Measurements from ENCODE around the gene CLPX.
"Not testable (repeated sequence)": the region's sequence is repeated elsewhere in the genome, so short reads cannot be mapped to it uniquely, and the experiment has no call there.

CLPX gene

DNA sequence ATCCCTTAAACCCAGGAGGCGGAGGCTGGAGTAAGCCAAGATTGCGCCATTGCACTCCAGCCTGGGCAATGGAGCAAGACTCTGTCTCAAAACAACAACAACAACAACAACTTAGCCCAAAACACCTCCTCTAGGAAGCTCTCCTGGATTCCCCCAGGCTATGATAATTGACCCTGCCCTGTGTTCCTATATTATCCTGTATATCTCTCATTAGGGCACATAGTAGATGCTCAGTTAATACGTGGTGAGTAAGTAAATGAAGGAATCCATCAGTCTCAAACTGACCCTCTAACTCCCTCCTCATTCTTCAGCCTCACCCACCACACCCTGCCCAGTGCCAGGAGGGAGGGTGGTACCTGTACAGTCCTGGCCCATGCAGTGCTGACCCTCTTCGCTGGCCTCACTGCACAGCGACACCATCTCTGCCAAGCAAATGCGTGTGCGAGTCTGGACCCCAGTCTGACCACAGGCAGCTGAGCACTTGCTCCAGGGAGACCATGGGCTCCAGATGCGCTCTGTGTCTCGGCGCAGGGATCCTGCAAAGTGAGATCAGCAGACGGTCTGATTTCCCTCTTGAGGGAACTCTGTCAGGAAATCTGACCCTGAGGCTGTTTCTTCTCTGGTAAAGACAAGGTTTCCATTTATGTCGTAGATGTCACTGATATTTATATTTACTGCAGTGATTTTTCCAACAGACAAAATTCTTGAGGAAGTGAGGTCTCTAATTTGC lies 20.0 kb upstream of the CLPX start:
- no peak for DNase-seq (ENCODE audit: low read depth)

DNA sequence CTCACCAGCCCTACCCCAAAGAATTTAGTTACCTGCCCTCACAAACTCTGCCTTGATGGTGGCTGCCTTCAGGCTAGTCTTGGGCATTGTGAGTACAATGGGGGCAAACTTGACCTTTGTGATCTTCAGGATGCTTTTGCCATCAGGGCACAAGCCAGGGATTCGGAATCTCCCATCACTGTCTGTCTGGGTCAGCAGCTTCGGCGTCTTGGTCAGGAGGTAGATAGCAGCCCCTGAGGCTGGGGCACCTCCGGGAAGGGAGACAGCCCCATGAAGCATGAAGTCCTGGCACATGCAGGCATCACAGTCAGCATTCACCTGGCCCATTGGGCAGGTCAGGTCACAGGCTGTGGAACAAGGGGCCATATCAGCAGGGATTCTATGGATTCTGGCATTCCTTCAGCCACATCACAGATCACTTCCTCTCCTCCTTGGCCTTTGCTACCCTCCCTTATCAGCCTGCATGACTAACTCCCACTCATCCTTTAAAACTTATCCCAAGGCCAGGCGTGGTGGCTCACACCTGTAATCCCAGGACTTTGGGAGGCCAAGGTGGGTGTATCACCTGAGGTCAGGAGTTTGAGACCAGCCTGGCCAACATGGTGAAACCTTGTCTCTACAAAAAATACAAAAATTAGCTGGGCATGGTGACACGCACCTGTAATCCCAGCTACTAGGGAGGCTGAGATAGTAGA lies 19.2 kb upstream of the CLPX start:
- no peak for DNase-seq (ENCODE audit: low read depth)

DNA sequence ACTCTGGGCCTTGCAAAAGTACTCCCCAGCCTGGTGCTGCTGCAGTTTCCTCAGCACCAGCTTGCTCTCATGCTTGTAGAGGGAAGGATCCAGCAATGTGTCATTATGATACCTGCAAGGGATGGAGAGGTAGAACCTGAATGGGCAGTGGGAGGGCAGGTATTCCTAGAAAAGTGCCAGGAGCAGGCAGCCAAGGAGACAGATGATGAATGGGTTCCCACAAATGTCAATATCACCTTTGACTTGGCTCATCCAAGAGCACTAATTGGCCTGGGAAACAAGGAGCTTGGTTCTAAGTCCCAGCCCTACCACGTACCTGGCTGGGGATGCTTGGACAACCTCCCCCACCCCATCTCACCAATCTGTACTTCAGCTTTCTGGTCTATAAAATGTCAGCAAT lies 16.8 kb upstream of the CLPX start:
- no peak for DNase-seq (ENCODE audit: low read depth)

DNA sequence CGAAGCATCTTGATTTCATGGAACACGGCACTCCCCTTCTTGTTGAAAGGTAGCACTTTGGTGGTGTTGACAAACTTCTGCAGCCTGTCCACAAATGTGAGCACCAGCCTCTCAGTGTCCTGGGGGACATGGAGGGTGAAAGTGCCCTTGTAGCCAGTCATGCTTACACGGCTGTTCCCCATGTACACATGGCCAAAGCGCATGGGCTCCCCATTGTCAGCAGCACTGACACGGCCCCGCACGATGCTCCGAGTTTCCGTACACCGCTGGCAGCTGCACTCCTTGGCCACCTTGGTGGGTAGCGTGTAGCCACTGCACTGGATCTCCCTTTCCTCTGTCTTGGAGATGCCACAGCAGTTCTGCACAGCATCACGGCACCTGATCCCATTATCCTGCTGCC lies 13.4 kb upstream of the CLPX start:
- DNase-seq (ENCODE audit: low read depth) = no peak

DNA sequence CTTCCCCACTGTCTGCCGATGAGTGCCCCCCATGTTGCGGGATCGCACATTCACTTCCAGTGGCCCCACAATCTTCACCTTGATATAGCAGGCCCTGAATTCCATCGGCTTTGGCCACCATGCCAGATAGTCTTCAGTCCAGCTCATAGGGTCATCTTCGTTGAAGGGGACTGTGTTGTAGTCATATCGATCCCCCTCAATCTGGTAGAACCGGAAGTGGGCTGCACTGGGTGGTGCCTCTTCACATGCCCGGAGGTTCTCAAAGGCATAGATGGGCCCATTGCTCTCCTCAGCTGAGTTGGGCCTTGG lies 12.1 kb upstream of the CLPX start:
- DNase-seq (ENCODE audit: low read depth) = no peak

DNA sequence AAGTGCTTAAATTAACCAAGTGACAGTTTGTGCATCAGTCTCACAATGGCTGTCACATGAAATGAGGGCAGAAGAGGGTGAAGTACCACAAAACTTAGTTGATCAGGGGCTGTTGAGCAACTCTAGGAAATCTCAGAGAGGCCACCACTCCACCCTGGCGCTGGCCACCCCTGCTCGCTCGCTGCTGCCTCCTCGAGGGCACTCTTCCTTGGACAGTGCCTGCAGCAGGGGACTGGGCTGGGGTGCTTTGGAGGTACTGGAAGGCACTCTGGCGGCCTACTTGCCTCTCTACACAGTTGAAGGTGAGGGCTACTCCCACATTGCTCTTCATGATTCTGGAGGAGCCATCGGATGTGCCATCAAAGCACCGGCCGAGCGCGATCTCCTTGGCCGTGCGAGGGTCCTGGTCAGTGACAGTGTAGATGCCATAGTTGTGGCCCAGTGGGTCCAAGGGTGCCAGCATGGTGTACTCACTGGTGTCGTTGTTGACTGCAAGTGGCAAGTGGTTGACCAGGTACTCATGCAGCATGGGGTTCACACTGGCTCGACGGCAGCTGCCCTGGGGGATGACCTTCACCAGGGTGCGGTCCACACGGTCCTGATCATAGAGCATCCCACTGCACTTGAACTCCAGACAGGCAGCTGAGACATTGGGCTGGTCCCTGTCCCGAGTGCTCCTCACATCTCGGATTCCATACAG lies 11.6 kb upstream of the CLPX start:
- DNase-seq (ENCODE audit: low read depth) = no peak

DNA sequence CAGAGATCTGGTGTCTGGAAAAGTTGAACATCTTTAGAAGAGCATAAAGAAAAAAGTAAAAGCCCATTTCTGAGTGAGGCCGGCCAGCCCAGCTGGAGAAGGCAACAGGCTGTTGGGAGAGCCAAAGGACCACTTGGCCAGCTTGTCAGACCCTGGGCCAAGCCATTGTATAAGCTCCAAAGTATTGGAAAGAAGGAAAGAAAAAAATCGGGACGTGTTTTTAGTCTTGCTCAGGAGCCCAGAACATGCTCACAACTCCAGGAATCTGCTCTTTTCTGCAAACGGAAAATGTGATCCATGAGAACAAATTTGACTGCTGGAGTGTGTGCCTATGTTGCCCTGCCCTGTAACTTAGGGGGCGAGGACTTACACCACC lies 10.4 kb upstream of the CLPX start:
- DNase-seq (ENCODE audit: low read depth) = no peak

DNA sequence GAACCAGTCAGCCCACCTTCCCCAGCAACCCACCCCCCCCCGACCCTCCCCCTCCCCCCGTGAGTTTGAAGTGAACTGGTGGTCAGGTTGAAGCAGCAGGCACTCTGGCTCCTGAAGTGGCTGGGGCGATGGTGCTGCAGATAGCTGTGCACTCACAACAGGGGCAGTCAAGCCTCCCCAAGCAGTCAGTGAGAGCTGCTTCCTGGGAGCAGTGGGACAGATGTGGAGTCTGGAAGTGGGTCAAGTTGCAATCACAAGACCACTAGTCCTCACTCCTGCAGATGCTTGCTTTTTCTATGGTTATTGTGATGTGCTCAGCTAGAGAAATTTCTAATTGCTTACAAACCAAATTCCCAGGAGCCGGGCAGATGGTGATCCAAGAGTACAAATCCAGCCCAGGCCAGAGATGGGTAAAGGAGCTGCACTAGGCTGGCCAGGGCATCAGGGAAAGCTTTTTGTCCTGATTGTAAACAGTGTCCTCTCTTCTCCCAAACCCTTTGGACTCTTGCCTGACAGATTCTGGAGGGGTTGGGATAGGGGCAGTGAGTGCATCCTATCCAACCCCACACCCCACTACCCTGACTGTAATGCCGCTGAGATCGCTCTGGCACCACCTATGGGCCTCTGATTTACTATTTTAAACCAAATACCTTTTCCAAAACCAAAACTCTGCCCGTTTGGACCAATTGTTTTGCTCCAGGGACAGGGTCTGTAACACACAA lies 9.8 kb upstream of the CLPX start:
- no peak for DNase-seq (ENCODE audit: low read depth)

DNA sequence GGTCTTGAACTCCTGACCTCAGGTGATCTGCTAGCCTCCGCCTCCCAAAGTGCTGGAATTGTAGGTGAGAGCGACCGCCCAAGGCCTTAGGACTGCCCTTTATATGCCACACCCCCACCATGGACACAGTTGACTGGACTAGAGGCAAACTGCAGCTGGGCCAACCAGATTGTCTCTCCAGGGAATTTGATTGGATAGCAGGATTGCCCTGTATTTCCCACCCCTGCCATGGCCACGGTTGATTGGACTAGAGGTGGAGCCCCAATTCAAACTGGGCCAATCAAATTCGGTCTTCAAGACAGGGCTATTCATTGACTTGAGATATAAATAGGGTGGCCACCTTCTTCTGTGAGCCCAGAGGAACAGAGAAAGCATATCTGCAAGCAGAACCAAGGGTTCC lies 6.9 kb upstream of the CLPX start:
- no peak for DNase-seq (ENCODE audit: low read depth)

DNA sequence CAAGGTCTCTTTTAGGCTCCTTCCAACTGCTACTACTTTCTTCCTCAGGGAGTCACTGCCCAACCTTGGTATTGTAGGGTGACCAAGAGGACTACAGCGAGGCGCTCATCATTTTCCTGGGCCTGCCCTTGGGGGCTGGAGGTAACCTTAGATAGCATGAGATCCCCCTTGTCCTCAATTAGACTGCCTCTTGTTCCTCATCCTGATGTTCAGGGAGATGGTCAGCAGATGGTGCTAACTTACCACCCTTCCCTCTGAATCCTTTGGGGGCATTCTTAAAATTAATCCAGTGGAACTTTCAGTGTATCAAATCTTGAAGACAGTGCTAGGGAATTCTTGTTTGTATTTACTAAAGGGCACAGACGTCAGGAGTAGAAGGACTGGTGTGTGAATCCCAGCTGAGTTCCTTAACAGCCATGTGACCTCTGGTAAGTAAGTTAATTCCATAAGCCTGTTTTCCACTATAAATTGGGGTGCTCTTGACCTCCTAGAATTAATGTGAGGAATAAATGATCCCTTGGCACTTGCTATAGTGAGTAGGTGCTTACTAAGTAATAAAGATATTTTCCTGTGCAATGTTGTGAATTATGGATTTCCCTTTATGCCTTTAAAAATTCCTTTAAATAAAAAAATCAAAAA lies 4.1 kb upstream of the CLPX start:
- peak; percentile 36 for DNase-seq (ENCODE audit: low read depth)

DNA sequence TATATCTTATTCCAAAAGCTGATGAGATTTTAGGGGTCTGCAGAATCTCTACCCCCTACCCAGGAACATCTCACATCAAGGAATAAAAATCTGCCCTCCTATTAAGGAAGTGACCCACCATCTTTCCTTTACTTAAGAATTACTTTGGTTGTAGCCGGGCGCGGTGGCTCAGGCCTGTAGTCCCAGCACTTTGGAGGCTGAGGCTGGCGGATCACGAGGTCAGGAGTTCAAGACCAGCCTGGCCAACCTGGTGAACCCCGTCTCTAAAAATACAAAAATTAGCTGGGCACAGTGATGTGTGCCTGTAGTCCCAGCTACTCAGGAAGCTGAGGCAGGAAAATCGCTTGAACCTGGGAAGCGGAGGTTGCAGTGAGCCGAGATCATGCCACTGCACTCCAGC lies 3.3 kb upstream of the CLPX start:
- DNase-seq (ENCODE audit: low read depth) = not testable (repeated sequence)

DNA sequence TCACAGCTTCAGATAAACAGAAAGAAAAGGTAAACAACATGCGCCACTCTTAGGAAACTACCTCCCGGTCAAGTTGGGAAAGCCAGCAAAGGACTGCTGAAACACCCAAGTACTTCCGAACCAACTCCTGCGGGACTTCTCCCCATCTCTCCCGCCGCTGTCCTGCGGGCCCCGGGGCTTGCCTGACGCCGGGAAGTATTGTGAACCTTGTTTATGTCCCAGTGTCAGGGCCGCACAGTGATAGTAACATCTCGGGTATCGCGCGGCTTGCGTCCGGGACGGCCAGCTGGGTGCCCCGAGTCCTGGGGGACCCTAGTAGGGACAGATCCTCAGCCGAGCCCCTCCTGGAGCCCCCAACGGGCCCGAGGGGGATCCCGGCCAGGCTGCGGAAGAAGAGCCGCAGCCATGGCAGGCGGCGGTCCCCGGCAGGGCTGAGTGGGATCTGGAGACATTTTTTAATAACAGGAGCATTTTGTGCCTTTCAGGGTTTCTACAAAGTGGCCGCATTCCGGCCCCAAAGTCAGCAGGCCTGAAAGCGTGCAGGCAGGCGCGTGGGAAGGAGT lies 756 bp downstream of the CLPX start:
- DNase-seq (ENCODE audit: low read depth) = no peak

DNA sequence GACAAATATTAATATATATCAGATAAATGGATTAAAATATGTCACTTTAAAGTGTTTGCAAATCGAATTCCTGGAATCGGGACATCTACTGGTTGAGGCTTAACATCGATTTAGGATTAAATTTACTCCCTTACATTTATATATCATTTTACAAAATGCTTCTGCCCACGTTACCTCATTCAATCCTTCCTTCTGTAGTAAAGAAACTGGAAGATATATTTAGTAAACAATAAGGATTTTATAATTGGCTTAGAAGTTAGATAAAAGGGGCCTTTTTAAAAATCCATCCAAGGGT lies 1.3 kb downstream of the CLPX start:
- DNase-seq (ENCODE audit: low read depth) = no peak

DNA sequence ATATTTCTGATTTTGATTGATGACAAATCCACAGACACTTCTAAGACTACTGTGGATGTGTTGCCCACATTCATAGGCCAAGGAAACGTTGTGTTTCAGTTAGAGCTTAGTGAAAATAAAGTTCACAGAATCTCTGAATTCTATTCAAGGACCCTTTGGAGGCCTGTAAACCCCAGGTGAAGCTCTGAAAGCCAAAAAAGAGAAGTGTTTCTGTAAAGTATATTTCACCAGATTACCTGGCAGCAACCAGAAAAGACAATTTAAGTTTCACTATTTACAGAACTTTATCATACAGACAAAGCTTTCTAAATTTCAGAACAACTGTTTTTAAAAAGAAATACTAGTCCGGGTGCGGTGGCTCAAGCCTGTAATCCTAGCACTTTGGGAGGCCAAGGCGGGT lies 2.6 kb downstream of the CLPX start:
- no peak for DNase-seq (ENCODE audit: low read depth)

DNA sequence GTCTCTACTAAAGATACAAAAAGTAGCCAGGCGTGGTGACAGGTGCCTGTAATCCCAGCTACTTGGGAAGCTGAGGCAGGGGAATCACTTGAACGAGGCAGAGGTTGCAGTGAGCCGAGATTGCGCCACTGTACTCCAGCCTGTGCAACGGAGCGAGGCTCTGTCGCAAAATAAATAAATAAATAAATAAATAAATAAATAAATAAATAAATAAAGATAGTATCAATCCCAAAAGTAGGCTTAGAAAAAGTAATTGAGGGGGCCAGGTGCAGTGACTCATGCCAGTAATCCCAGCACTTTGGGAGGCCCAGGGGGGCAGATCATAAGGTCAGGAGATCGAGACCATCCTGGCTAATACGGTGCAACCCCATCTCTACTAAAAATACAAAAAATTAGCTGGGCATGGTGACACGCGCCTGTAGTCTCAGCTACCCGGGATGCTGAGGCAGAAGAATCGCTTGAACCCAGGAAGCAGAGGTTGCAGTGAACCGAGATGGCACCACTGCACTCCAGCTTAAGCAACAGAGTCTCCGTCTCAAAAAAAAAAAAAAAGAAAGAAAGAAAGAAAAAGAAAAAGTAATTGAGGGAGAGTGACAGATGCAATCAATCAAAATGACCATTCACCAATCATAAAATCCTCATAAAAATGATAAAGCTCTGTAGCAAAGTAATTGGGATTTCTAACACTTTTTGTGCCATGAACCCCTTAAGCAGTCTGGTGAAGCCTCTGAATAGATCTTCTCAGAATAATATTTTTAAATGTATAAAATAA lies 3.4 kb downstream of the CLPX start:
- DNase-seq (ENCODE audit: low read depth) = not testable (repeated sequence)

DNA sequence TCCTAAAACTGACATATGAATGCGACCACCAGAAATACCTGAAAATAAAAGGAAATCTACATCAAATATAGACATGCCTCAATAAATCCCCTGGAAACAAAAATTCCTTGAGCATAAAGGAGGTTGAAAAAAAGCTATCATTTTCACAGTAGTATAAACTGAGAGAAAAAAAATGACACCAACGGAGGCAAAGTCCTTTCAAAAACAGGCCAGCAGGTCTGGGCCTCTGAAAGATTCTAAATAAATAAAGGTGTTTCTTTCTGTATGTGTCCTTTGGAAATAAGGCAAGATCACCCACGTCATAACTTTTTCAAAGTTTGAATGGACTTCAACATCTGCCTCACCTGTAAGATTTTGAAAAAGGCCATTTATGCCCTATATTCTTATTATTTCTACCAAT lies 5.0 kb downstream of the CLPX start:
- DNase-seq (ENCODE audit: low read depth) = no peak

DNA sequence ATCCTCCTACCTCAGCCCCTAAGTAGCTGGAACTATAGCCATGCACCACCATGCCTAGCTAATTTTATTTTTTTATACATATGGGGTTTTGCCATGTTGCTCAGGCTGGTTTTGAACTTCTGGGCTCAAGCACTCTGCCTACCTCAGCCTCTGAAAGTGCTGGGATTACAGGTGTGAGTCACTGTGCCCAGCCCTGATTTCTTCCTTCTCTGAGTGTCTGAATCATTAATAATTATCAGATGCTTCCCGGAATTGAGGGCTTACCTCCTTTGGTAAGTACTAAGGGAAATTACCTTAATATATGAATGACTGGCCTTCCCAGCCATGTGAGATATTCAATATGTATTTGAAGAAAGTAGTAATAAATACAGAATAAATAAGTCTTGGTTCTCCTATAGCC lies 7.2 kb downstream of the CLPX start:
- DNase-seq (ENCODE audit: low read depth) = no peak

DNA sequence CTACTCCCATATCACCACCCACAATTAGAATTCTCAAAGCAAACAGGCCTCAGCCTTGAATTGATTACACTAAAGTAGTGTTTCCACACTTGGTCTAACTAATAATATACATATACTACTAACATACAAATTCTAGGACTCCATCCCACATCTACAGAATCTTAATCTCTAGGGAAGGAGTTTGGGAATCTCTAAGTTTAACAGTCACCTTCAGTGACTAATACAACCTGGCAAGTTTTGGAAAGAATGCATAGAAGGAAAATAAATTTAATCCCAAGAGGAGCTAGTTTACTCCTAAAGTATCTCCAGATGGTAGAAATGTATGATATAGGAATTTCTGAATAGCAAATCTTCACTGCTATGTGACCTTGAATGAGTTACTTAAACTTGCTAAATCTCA lies 9.1 kb downstream of the CLPX start:
- DNase-seq (ENCODE audit: low read depth) = no peak

DNA sequence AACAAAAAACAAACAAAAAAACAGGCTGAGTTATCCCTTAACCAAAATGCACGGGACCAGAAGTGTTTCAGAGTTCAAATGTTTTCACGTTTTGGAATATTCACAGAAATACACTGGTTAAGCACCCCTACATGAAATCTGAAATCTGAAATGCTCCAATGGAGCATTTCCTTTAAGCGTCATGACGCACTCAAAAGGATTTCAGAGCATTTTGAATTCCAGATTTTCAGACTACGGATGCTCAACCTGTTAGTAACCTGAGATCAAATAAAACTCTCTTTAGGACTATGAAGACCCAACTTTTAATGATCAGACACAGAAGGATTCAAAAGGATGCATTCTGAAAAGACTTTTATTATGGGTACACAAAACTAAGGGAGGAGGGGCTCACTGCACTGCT lies 9.6 kb downstream of the CLPX start:
- DNase-seq (ENCODE audit: low read depth) = no peak

DNA sequence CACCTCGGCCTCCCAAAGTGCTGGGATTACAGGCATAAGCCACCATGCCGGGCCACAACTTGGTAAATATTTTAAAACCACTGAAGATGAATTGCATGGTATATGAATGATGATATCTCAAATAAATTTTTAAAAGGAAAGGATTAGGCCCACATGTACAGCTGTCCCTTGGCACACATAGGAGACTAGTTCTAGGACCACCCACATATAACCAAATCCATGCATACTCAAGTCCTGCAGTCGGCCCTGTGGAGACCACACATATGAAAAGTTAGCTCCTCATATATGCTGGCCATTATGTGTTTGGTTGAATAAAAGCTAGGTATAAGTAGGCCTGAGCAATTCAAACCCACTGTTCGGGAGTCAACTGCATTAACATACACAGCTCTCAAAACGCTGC lies 10.6 kb downstream of the CLPX start:
- no peak for DNase-seq (ENCODE audit: low read depth)

DNA sequence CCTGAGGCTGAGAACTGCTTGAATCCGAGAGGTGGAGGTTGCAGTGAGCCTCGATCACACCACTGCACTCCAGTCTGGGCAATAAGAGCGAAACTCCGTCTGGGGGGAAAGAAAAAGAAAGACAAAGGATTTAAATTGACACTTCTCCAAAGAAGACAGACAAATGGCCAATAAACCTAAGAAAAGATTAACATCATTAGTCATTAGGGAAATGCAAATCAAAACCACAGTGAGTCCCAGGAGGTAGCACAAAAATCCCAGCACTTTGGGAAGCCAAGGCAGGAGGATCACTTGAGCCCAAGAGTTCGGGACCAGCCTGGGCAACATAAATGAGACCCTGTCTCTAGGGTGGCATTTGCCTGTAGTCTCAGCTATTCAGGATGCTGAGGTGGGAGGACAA lies 12.6 kb downstream of the CLPX start:
- no peak for DNase-seq (ENCODE audit: low read depth)

DNA sequence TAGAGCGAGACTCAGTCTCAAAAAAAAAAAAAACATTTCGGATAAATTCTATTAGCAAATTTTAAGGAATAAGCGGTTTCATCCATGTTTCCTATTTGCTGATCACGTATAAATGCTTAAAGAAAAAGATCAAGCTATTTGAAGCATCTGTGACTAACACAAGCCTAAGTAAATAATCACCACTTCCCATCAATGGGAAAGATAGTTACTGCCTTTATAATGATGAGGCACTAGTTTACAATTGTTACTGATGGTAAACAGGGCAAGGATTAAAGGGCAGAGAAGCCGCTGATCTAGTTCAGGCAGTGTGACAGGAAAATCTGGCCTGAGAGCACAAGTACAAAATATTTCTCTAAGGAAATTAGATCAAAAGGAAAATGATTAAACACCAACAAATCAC lies 13.7 kb downstream of the CLPX start:
- no peak for DNase-seq (ENCODE audit: low read depth)

Measured in stromal cell of bone marrow (primary cell).